Heart left ventricle (tissue), 16 donors: Measurements from ENCODE around the gene INF2. TPM values are rescaled to one million over a fixed set of nuclear protein-coding genes. Genes with fewer than 3 reads are reported as not detected.

ENCODE experiments used
- ATAC-seq, 4 donors: fragments of 200-7000 bp; cut with Tn5 transposase; one replicate each; pipeline ENCODE4 v1.9.1; 2020 to 2022; ENCODE audit warnings: moderate library complexity in 4 of 4, mild to moderate bottlenecking in 3 of 4, moderate number of reproducible peaks in 1 of 4
- DNase-seq, 5 donors: peaks; one replicate each; pipeline ENCODE4 v3.0.0-alpha.2; 2020
- H3K27ac ChIP-seq, 12 donors: fragments of 200-600 bp; sonication (generic) in 4 of 12; one replicate each; pipeline versions ENCODE4 v1.5.0 to v1.8.0; 2016 to 2022; ENCODE audit warnings: mild to moderate bottlenecking in 2 of 12
- H3K27me3 ChIP-seq, 9 donors: fragments of 200-600 bp; sonication (generic) in 2 of 9; one replicate each; pipeline versions ENCODE4 v1.5.1 to v1.8.0; 2016 to 2022; ENCODE audit warnings: mild to moderate bottlenecking in 3 of 9
- H3K36me3 ChIP-seq, 9 donors: fragments of 200-600 bp; sonication (generic) in 2 of 9; one replicate each; pipeline versions ENCODE4 v1.5.0 to v1.8.0; 2018 to 2022; ENCODE audit warnings: mild to moderate bottlenecking in 2 of 9
- H3K4me1 ChIP-seq, 12 donors: fragments of 200-600 bp; sonication (generic) in 4 of 12; one replicate each; pipeline versions ENCODE4 v1.5.0 to v1.8.0; 2016 to 2022; ENCODE audit warnings: mild to moderate bottlenecking in 3 of 12
- H3K4me3 ChIP-seq, 12 donors: fragments of 200-600 bp; sonication (generic) in 4 of 12; one replicate each; pipeline versions ENCODE4 v1.5.0 to v1.8.0; 2017 to 2022; ENCODE audit warnings: mild to moderate bottlenecking in 9 of 12, moderate library complexity in 4 of 12
- H3K9me3 ChIP-seq, 12 donors: fragments of 200-600 bp; sonication (generic) in 4 of 12; one replicate each; pipeline versions ENCODE4 v1.5.0 to v1.8.0; 2016 to 2022; ENCODE audit warnings: mild to moderate bottlenecking in 1 of 12
- CTCF ChIP-seq, 12 donors: fragments of 200-600 bp; sonication (generic) in 4 of 12; IDR thresholded peaks; one replicate each; pipeline versions ENCODE4 v1.5.0 to v1.8.0; 2018 to 2022; ENCODE audit warnings: antibody characterized with exemption in 12 of 12, mild to moderate bottlenecking in 5 of 12
- POLR2A ChIP-seq, 2 donors: fragments of 450-650 bp; IDR thresholded peaks; one replicate each; pipeline ENCODE4 v1.6.1; 2017; ENCODE audit warnings: antibody characterized with exemption in 2 of 2, mild to moderate bottlenecking in 2 of 2, moderate library complexity in 2 of 2
- WGBS, 4 donors: extraction: QIAGEN DNeasy Blood & Tissue Kit in 2 of 4; methylation state at CpG; one replicate each; pipeline versions ENCODE4 v1.1.5 to v1.1.7; 2013 to 2018; 5-methylcytosine and 5-hydroxymethylcytosine counted together
- intact Hi-C, 10 donors: fragments of 100-400 bp; cut with DNase I; formaldehyde crosslinking; loops; one replicate each; pipeline versions ENCODE4 v1.11.1 to v1.14.2; 2022
- polyA plus RNA-seq, 2 donors: library from polyadenylated mRNA; stranded (reverse); fragments of 200-250 nt; gene quantifications; one replicate each; pipeline ENCODE4 v1.2.3, GENCODE V29; 2013
- total RNA-seq, 9 donors: library from RNA; depleted of rRNA in 2 of 9; stranded (reverse); fragments of >200 nt in 2 of 9; fragmentation: NEBNext Ultra II Directional in 3 of 9; extraction: Animal tissue kit (Norgen Biotek cat#: 25700) in 3 of 9; gene quantifications; one replicate each; pipeline versions ENCODE4 v1.1.0 to v1.2.4, GENCODE V29; 2016 to 2023
- donor health status: ischemic (EF 13 %, LVEDD 7.1; RV severe dilation, severe dysfunction).
- donor health status: healthy with polysubstance abuse.
- donor health status: DM: no; HTN: yes; CAD: no.
- donor health status: DM: no; HTN: no; CAD: no.
- donor health status: ischemic (EF 25% LVEDD 6.9; RV normal size, moderate dysfunction).
- donor health status: ischemic (EF 25% LVEDD 5.7; RV mildly dilated, moderate dysfunction).
- donor health status: healthy.
- donor health status: DM: yes; HTN: yes; CAD: no.
- donor health status: ischemic (EF 35%, LVEDD 5.7; RV mildly dilated, moderate dysfunction).
- donor health status: nonischemic (EF 11% LVEDD 7.7; RV severe dilation, severe dysfunction).
- donor health status: DM: yes; HTN: yes; CAD: no.
- donor health status: PGD.
- donor health status: ischemic (EF 29% LVEDD 5.4; RV normal size, mild dysfunction).
- donor health status: nonischemic (EF 23%, LVEDD 6.1; RV moderate dilation, normal function).

The INF2 gene
- total and polyA plus RNA-seq, 11 donors: 26.0 to 58.9 (median 28.8) TPM

GRCh38 chr14:104756477-104757237 lies 67.2 kb downstream of the INF2 start:
- DNase-seq (peak in 1 of 5 donors; percentile 22), ATAC-seq (no peak)
- peaks cover 0 to 30% (median 23%) of the 10 kb centered on the region in 12 donors for H3K4me1 ChIP-seq
- intact Hi-C loops: no loop called here
- TF ChIP-seq CTCF (IDR thresholded peaks at IDR 0.05) (no peak), POLR2A (IDR thresholded peaks at IDR 0.05) (no peak)
- H3K27me3 ChIP-seq: no peaks in the 10 kb centered on the region
- H3K9me3 ChIP-seq: no peaks in the 10 kb centered on the region
- H3K36me3 ChIP-seq: peaks cover 0 to 62% (median 48%) of the 10 kb centered on the region in 9 donors
- no peak overlapping the region for H3K4me3 ChIP-seq
- WGBS, 4 donors: 78 to 90% (median 87%) methylated on average over 16 to 27 of the region's 27 CpGs
- H3K27ac ChIP-seq: no peak overlapping the region

- no peaks in the 10 kb centered on the region for H3K9me3 ChIP-seq
- ATAC-seq (no peak), DNase-seq (no peak)
- no peaks in the 10 kb centered on the region for H3K27me3 ChIP-seq
- peaks cover 0 to 26% (median 19%) of the 10 kb centered on the region in 12 donors for H3K4me1 ChIP-seq
- WGBS, 4 donors: 80 to 86% (median 83%) methylated on average over 10 of the region's 10 CpGs
- H3K4me3 ChIP-seq: no peak overlapping the region
- H3K27ac ChIP-seq: no peak overlapping the region
- intact Hi-C loops: no loop called here
- peaks cover 0 to 66% (median 50%) of the 10 kb centered on the region in 9 donors for H3K36me3 ChIP-seq
- TF ChIP-seq CTCF (IDR thresholded peaks at IDR 0.05) (no peak), POLR2A (IDR thresholded peaks at IDR 0.05) (no peak)
These were observed 67.8 kb downstream of the INF2 start for GRCh38 chr14:104757238-104757585.

GRCh38 chr14:104757681-104758392 lies 68.4 kb downstream of the INF2 start:
- 88 to 92% (median 90%) methylated on average over 17 to 19 of the region's 19 CpGs for WGBS, 4 donors
- TF ChIP-seq CTCF (IDR thresholded peaks at IDR 0.05): no peak
- TF ChIP-seq POLR2A (IDR thresholded peaks at IDR 0.05): no peak
- Histone ChIP-seq H3K9me3 (no peaks in the 10 kb centered on the region), H3K36me3 (peaks cover 0 to 68% (median 53%) of the 10 kb centered on the region in 9 donors), H3K27ac (no peak overlapping the region), H3K4me3 (no peak overlapping the region), H3K27me3 (no peaks in the 10 kb centered on the region), H3K4me1 (peaks cover 0 to 24% (median 18%) of the 10 kb centered on the region in 12 donors)
- DNase-seq (peak in 1 of 5 donors; percentile 18), ATAC-seq (no peak)
- intact Hi-C loops: no loop called here
